ENCODE measurements around the gene DLST. TPM values are rescaled to one million over a fixed set of nuclear protein-coding genes. Genes with fewer than 3 reads are reported as not detected.

DLST gene
- total RNA-seq, 1 experiment from 2014 or later = 80.2 TPM

DNA sequence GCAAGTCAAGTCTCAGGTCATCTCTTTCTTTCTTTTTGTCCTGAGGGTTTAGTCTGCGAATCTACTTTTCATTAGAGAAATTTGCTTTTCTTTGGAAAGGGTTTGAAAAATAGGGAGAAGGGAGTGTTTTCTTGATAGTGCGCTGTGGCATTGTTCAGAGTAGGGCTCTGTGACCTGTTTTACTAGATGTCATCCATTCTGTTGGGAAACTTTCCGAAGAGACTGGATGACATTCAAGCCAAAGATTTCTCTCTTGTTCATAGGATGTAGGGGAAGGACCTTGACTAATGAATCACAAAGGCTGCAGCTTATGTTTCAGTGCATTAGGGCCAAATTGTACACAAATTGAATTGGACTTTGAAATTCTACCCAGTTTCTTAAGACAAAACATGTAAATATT, 14.7 kb downstream of the DLST start:
- DNase-seq (ENCODE audit: low read depth) = no peak

GRCh38 chr14:74897642-74898041, 15.9 kb downstream of the DLST start:
- no peak for DNase-seq (ENCODE audit: low read depth)

DNA sequence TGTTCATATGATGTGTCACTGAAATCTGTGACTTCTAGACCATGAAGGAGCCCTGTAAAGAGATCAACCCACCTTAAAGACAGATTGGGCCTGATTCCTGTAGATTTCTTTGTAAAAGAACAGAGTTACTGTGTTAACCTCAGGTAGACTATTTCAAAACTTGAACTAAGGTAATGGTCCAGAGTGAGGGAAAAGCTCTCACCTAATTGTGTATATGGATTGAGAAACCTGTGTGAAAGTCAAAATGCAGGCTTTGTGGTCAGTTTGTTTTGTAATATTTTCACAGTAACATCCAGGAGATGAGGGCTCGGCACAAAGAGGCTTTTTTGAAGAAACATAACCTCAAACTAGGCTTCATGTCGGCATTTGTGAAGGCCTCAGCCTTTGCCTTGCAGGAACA, 16.4 kb downstream of the DLST start:
- DNase-seq (ENCODE audit: low read depth) = no peak

DNA sequence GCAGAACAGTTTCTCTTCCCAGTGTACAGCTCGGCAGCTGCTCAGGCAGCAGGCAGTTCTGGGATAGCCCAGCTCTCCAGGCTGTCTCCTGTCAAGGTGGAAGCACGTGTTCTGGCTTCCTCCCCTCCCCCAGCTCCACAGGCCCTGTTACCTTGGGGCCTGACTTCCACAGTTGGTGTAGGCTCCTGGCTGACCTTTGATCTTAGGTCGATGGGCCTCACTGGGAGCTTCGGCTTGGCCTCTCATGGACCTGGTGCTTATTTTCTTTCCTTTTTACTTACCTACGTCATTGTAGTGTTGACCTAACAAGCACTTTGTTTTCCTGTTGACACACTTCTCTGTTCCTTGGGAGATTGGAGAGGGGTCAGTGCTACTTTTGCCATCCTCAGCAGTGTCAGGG, 17.0 kb downstream of the DLST start:
- DNase-seq (ENCODE audit: low read depth) = no peak

- no peak for DNase-seq (ENCODE audit: low read depth)
Observed at GRCh38 chr14:74902941-74903705, 21.4 kb downstream of the DLST start.

DNA sequence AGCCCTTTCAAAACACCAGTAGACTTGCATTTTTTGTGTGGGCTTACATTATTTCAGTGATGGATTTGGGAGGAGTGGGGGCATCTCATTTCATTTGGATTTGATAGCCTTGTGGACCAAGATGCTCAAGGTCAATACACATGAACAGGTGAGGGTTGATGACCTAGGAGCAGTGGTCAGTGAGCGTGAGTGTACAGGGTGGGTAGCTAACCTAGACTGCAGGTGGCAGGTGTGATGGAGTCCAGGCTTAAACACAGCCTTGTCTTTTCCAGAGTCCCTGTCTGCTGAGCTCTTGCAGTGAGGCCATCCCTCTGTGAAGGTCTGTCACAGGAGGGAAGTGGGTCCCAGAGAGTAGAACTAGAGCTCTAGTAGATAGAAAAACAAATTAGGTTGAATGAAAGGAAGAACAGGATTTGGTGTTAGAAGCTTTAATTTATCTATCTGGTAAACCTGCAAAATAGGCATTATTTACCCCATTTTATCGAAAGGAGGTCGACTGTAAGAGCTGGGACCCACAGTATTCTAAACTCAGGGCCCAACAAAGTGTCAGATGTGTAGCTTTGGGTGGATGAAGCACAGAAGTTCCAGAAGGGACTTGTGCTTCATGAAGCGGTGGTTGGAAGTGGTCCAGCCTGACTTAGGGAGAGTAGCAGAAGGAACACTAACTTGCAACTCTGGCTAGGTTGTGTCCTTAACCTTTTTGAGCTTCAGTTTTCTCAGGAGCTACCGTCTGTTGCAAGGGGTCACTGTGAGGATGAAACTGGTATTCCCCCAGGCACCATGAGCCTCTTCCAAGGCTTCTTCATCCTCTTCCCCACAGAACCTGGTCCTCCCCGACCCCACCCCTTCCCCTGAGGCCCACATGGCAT, 23.2 kb downstream of the DLST start:
- DNase-seq (ENCODE audit: low read depth) = no peak

DNA sequence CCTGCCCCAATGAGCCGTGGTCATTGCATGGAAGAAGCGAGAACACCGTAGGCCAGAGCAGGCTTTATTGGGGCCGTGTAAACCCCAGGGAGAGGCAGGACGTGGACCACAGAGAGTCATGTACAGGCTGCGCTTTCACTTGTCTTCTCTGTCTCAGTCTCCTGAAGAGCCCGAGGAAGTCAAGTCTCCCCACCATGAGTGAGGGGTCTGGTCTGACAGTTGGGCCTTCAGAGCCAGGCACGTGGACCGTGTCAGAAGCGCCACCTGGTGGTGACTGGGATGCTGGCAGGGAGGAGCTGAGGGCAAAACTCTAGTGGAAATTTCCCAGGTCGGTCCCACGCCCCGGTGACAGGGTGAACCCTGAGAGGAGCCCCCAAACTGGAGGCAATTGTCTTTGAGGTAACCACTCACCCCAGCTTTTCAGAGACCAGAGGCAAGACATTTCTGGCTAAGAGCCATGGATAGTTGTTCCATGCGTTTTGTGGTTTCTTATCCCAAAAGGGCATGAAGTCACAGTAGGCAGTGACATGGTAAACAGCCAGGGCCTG, 24.0 kb downstream of the DLST start:
- DNase-seq (ENCODE audit: low read depth) = peak; percentile 27

- no peak for DNase-seq (ENCODE audit: low read depth)
Observed at GRCh38 chr14:74906925-74907521, 25.3 kb downstream of the DLST start.

DNA sequence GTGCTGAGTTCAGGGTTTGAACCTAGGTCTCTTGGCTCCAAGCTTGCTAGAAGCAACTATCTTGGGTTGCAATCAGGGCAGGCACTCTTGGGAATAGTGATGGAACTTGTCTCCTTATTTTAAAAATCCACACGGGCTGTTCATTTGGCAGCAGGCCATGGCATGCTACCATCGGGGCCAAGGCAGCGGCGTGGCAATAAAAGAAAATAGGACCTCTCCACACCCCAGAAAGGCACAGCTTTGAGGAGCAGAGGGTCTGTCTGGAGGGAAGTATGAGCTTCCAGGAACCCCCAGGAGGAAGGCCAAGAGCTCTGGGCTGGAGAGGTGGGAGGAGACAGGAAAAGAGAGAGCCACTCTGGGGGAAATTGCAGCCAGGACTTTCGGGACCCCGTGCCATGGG, 26.0 kb downstream of the DLST start:
- no peak for DNase-seq (ENCODE audit: low read depth)

DNA sequence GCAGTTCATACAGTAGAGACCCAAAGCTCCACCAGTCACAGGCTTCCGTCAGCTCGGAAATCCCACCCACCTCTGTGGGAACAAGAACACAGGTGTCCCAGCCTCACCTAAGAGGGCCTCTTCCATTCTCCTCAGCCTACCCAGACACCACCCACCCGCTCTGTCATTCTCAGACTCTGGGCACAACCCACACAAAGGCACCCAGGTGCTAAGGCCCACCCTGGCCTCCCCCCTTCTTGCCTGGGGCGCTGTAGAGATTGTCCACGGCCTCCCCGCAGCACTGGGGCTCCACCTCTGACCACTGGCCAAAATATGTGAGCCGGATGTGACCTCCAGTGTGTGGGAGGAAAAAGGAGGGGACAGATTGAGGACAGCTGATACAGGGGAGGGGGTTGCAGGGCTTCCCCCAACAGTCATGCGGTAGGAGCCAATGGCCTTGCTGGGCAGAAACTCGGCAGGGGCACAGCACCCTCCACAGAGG, 27.2 kb downstream of the DLST start:
- DNase-seq (ENCODE audit: low read depth) = no peak

- DNase-seq (ENCODE audit: low read depth) = no peak
Observed at GRCh38 chr14:74909501-74909900, 27.8 kb downstream of the DLST start.

GRCh38 chr14:74909911-74910310, 28.2 kb downstream of the DLST start:
- DNase-seq (ENCODE audit: low read depth) = no peak

- no peak for DNase-seq (ENCODE audit: low read depth)
Observed at GRCh38 chr14:74910556-74910955, 28.8 kb downstream of the DLST start.

- no peak for DNase-seq (ENCODE audit: low read depth)
Observed at GRCh38 chr14:74911221-74911620, 29.5 kb downstream of the DLST start.

- DNase-seq (ENCODE audit: low read depth) = no peak
Observed at GRCh38 chr14:74911704-74912103, 30.0 kb downstream of the DLST start.

- DNase-seq (ENCODE audit: low read depth) = no peak
Observed at GRCh38 chr14:74912111-74912510, 30.4 kb downstream of the DLST start.

DNA sequence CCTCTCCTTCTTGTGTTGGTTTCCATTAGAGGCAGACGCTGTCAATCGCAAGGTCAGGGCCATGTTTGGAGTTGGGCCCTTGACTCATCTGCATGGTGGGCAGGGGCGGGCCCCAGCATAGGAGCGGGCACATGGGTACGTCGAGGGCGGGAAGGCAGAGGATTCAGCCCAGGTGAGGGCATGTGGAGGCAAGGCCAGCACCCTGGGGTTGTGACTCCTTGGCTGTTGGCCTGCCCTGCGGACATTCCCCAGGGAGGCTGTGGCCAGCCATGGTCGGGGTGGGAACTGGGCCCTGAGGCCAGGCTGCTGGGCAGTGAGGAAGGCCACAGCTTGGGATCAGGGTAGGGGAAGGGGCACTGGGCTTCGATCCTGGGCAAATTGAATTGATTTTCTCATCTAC, 31.1 kb downstream of the DLST start:
- DNase-seq (ENCODE audit: low read depth) = no peak

DNA sequence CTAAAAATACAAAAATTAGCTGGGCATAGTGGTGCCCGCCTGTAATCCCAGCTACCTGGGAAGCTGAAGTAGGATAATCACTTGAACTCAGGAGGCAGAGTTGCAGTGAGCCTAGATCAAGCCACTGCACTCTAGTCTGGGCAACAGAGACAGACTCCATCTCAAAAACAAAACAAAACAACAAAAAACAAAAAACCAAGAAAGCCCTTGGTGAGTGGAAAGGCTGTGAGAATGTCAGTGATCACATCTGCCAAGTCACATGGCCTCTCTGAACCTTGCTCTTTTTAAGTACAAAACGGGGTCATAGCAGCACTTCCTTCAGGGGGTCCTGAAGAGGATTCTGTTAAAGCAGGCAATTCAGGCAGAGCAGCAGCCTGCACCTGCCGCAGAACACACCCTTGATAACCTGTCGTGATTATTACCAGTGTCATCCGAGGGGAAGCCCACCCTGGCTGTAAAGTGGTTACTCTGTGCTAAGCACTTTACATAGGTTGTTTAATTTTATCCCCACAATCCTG, 31.7 kb downstream of the DLST start:
- DNase-seq (ENCODE audit: low read depth) = no peak

GRCh38 chr14:74913986-74914573, 32.4 kb downstream of the DLST start:
- peak; percentile 65 for DNase-seq (ENCODE audit: low read depth)

GRCh38 chr14:74915426-74915825, 33.7 kb downstream of the DLST start:
- DNase-seq (ENCODE audit: low read depth) = no peak

GRCh38 chr14:74915826-74916225, 34.1 kb downstream of the DLST start:
- DNase-seq (ENCODE audit: low read depth) = no peak
